PC-9 (cell line): ENCODE measurements around the gene RBFOX2. TPM values are rescaled to one million over a fixed set of nuclear protein-coding genes. Genes with fewer than 3 reads are reported as not detected.

Experiments
- BruUV-seq: library from RNA; stranded (reverse); fragments of 400-500 nt; replicated peaks from 2 replicates; lab custom pipeline; 2021; lab: Mats Ljungman, UMichigan
- CTCF ChIA-PET: fragments of 300-600 bp; sonication (Branson Sonifier 250); formaldehyde crosslinking; loops from one replicate; lab custom pipeline; 2022; ENCODE audit warnings: antibody characterized with exemption; lab: Charles Lee
- POLR2A ChIA-PET: fragments of 300-600 bp; sonication (Branson Sonifier 250); formaldehyde crosslinking; loops from one replicate; lab custom pipeline; 2022; ENCODE audit warnings: antibody characterized with exemption; ENCODE audit not compliant: unreplicated experiment; lab: Charles Lee
- DNase-seq, 2 experiments: peaks; one replicate each; pipeline versions ENCODE4 v3.0.0 to v3.0.0-alpha.2; 2015 to 2022; ENCODE audit warnings: mixed read lengths in 1 of 2
- H2AFZ ChIP-seq: fragments of 200-600 bp; sonication (generic); 2 replicates; pipeline ENCODE4 v1.8.1; 2017; ENCODE audit warnings: antibody characterized with exemption
- H3F3A ChIP-seq: fragments of 200-600 bp; sonication (generic); 2 replicates; pipeline ENCODE4 v1.8.1; 2017; ENCODE audit warnings: antibody characterized with exemption, mild to moderate bottlenecking, low read depth; ENCODE audit not compliant: insufficient read depth
- H3K27ac ChIP-seq: fragments of 200-600 bp; sonication (generic); 2 replicates; pipeline ENCODE4 v1.6.1; 2016; ENCODE audit warnings: mixed run types
- H3K27me3 ChIP-seq: fragments of 200-600 bp; sonication (generic); 2 replicates; pipeline ENCODE4 v1.6.1; 2016; ENCODE audit warnings: low read depth, mixed run types; ENCODE audit not compliant: insufficient read depth
- H3K36me3 ChIP-seq: fragments of 200-600 bp; sonication (generic); 2 replicates; pipeline ENCODE4 v1.6.1; 2016; ENCODE audit warnings: low read depth, mixed run types
- H3K4me1 ChIP-seq: fragments of 200-600 bp; sonication (generic); replicated peaks from 2 replicates; pipeline ENCODE4 v1.6.1; 2016; ENCODE audit warnings: mixed run types; ENCODE audit not compliant: insufficient read depth
- H3K4me2 ChIP-seq: fragments of 200-600 bp; sonication (generic); 2 replicates; pipeline ENCODE4 v1.6.1; 2017; ENCODE audit warnings: mixed run types
- H3K4me3 ChIP-seq: fragments of 200-600 bp; sonication (generic); 2 replicates; pipeline ENCODE4 v1.6.1; 2016; ENCODE audit warnings: mixed run types
- H3K79me2 ChIP-seq: fragments of 200-600 bp; sonication (generic); 2 replicates; pipeline ENCODE4 v1.6.1; 2017; ENCODE audit warnings: low read depth, mixed run types
- H3K9me2 ChIP-seq: fragments of 200-600 bp; sonication (generic); 2 replicates; pipeline ENCODE4 v1.8.1; 2017; ENCODE audit warnings: mild to moderate bottlenecking; ENCODE audit not compliant: insufficient read depth
- H3K9me3 ChIP-seq: fragments of 200-600 bp; sonication (generic); 2 replicates; pipeline ENCODE4 v1.8.1; 2016; ENCODE audit warnings: low read depth; ENCODE audit not compliant: insufficient read depth
- H4K20me1 ChIP-seq: fragments of 200-600 bp; sonication (generic); 2 replicates; pipeline ENCODE4 v1.8.1; 2017; ENCODE audit not compliant: insufficient read depth
- CTCF ChIP-seq: fragments of 200-600 bp; sonication (generic); conservative IDR thresholded peaks from 2 replicates; pipeline ENCODE4 v1.6.1; 2017; ENCODE audit warnings: mixed run types, antibody characterized with exemption, mild to moderate bottlenecking, moderate library complexity
- EZH2 ChIP-seq: fragments of 200-600 bp; sonication (generic); IDR thresholded peaks from 2 replicates; pipeline ENCODE4 v1.8.0; 2017; ENCODE audit warnings: antibody characterized with exemption, low read depth
- intact Hi-C: fragments of 100-400 bp; cut with micrococcal nuclease; formaldehyde crosslinking; loops from one replicate; pipeline ENCODE4 v1.10.0; 2022; ENCODE audit not compliant: unreplicated experiment
- total RNA-seq: library from RNA; stranded (reverse); gene quantifications from 2 replicates; pipeline ENCODE4 v1.2.3, GENCODE V29; 2021

RBFOX2 gene
- total RNA-seq, 1 experiment from 2014 or later = 109 TPM

GRCh38 chr22:35923026-35923425, 105.6 kb downstream of the RBFOX2 start:
- BruUV-seq = no TSS peak
- H3K4me1 ChIP-seq = peaks cover 23% of the 10 kb centered on the region
- no peaks in the 10 kb centered on the region for H3K9me3 ChIP-seq
- ChIA-PET CTCF (interaction anchor here (0.6 to 2.0 kb wide), 3 partner anchors 25 to 295 kb away, joined by 3 to 11 read pairs (median 10); no protein-coding TSS in a partner anchor), POLR2A (no interaction called here)
- H3F3A ChIP-seq = peaks cover 20% of the 10 kb centered on the region
- H2AFZ ChIP-seq = no peak overlapping the region
- no peaks in the 10 kb centered on the region for H3K36me3 ChIP-seq
- H4K20me1 ChIP-seq = 0 out of 2 replicates have a peak, but pooled peaks cover 5% of the 10 kb centered on the region
- H3K4me3 ChIP-seq = no peak overlapping the region
- no peak for DNase-seq
- no peak for TF ChIP-seq EZH2
- TF ChIP-seq CTCF = no peak
- peaks cover 84% of the 10 kb centered on the region for H3K79me2 ChIP-seq
- H3K4me2 ChIP-seq = no peak overlapping the region
- intact Hi-C loops = loop anchor here (5.0 kb wide), 2 partner anchors 141 to 571 kb away; no protein-coding TSS in a partner anchor
- H3K27ac ChIP-seq = peak overlapping the region; percentile 71
- no peaks in the 10 kb centered on the region for H3K27me3 ChIP-seq
- H3K9me2 ChIP-seq = no peaks in the 10 kb centered on the region

- H3K4me1 ChIP-seq = peaks cover 30% of the 10 kb centered on the region
- H2AFZ ChIP-seq = no peak overlapping the region
- DNase-seq = peak; percentile 77 to 86
- no peak overlapping the region for H3K4me3 ChIP-seq
- ChIA-PET POLR2A (interaction anchor here (0.6 kb wide), 2 partner anchors 217 to 295 kb away, joined by 3 read pairs; no protein-coding TSS in a partner anchor), CTCF (interaction anchor here (0.5 to 2.0 kb wide), 3 partner anchors 9 to 295 kb away, joined by 3 to 11 read pairs (median 5); no protein-coding TSS in a partner anchor)
- BruUV-seq = no TSS peak
- H3K9me2 ChIP-seq = no peaks in the 10 kb centered on the region
- peaks cover 86% of the 10 kb centered on the region for H3K79me2 ChIP-seq
- H3K4me2 ChIP-seq = peak overlapping the region; percentile 45
- intact Hi-C loops = loop anchor here (1.0 to 5.0 kb wide), 5 partner anchors 139 to 569 kb away; no protein-coding TSS in a partner anchor
- TF ChIP-seq EZH2 (no peak), CTCF (peak; percentile 72)
- peak overlapping the region; percentile 71 for H3K27ac ChIP-seq
- H3K9me3 ChIP-seq = no peaks in the 10 kb centered on the region
- no peaks in the 10 kb centered on the region for H3K27me3 ChIP-seq
- no peaks in the 10 kb centered on the region for H3K36me3 ChIP-seq
- peaks cover 25% of the 10 kb centered on the region for H3F3A ChIP-seq
- H4K20me1 ChIP-seq = 0 out of 2 replicates have a peak, but pooled peaks cover 5% of the 10 kb centered on the region
These were observed 106.8 kb downstream of the RBFOX2 start for GRCh38 chr22:35921777-35922176.

- 0 out of 2 replicates have a peak, but pooled peaks cover 5% of the 10 kb centered on the region for H4K20me1 ChIP-seq
- no TSS peak for BruUV-seq
These were observed 107.6 kb downstream of the RBFOX2 start for GRCh38 chr22:35921044-35921443.

More at GRCh38 chr22:35921044-35921443, 107.6 kb downstream of the RBFOX2 start:
- Histone ChIP-seq H2AFZ (no peak overlapping the region), H3K9me2 (no peaks in the 10 kb centered on the region), H3K27me3 (no peaks in the 10 kb centered on the region), H3F3A (peaks cover 30% of the 10 kb centered on the region), H3K79me2 (peaks cover 87% of the 10 kb centered on the region), H3K27ac (peak overlapping the region; percentile 11; the same call in 1 of the 2 replicates), H3K4me1 (peaks cover 37% of the 10 kb centered on the region), H3K36me3 (no peaks in the 10 kb centered on the region), H3K4me2 (0 out of 2 replicates have a peak overlapping the region, but pooled peaks have one; percentile 11), H3K9me3 (no peaks in the 10 kb centered on the region), H3K4me3 (no peak overlapping the region)
- CTCF ChIA-PET = no interaction called here
- POLR2A ChIA-PET = interaction anchor here (0.7 kb wide), 1 partner anchor 236 kb away, joined by 4 read pairs; no protein-coding TSS in a partner anchor
- TF ChIP-seq CTCF (no peak), EZH2 (no peak)
- no peak for DNase-seq
- intact Hi-C loops = loop anchor here (1.0 to 5.0 kb wide), 5 partner anchors 139 to 569 kb away; no protein-coding TSS in a partner anchor
